ENCODE measurements around the gene BLOC1S3.

Gene BLOC1S3

DNA sequence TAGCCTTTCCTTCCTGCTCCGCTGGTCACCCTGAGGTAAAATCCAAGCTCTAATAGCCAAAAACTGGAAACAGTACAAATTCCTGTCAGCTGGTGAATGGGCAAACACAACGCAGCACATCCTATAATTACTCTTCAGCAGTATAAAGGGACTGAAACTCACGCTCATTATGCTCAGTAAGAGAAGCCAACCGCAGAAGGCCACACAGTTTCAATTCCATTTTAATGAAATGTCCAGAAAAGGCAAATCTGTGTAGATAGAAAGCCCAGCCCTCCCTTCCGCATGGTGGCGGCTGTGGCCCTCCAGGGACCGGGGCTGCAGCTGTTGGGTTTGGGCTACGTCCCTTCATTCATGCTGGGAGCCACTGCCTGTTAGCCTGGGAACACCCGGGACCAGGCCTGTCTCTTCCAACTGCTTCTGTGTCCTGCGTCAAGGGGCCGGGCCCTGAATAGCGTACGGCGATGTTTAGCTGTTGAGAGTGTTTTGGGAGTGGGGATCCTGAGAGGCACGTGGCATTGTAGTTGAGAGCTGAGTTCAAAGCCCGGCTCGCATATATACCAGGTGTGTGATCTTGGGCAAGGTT is 41.3 kb upstream of the BLOC1S3 start:
- no peaks in the 10 kb centered on the region for H3K9me3 ChIP-seq (ENCODE audit: low read depth, low read length)
- no peak overlapping the region for H3K4me3 ChIP-seq
- H3K36me3 ChIP-seq (ENCODE audit: insufficient read depth, low read length): no peaks in the 10 kb centered on the region; the same call in 1 of the 2 replicates
- H3K9ac ChIP-seq (ENCODE audit: insufficient read length): no peak overlapping the region
- TF ChIP-seq EZH2 (IDR thresholded peaks at IDR 0.05): no peak
- TF ChIP-seq FOXP2 (optimal IDR thresholded peaks at IDR 0.05; ENCODE audit: control extremely low read depth, extremely low read length, insufficient read depth): no peak
- TF ChIP-seq POLR2AphosphoS5 (IDR thresholded peaks at IDR 0.05; ENCODE audit: borderline replicate concordance, low read depth, low read length): no peak
- H3K27ac ChIP-seq: no peak overlapping the region
- DNase-seq (ENCODE audit: low read depth, low spot score): no peak

DNA sequence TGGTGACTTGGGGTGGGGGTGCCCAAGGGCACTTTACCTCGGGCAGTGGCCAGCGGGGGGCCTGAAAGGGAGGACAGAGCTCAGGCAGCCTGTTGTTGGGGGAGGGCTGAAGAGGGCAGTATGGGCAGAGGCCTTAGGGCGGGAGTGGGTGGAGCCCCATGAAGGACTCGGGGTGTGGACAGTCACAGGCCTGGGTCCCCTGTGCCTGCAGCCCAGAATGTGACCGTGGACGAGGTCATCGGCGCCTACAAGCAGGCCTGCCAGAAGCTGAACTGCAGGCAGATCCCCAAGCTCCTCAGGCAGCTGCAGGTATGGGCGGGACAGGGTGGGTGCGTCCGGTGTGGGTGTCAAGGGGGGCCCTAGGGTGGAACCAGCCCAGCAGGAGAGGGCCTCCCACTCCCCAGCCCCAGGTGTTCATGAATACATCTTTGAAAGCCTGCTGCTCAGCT is 40.3 kb upstream of the BLOC1S3 start:
- Histone ChIP-seq H3K27ac (no peak overlapping the region), H3K4me3 (no peak overlapping the region), H3K9me3 (ENCODE audit: low read depth, low read length) (no peaks in the 10 kb centered on the region), H3K9ac (ENCODE audit: insufficient read length) (no peak overlapping the region), H3K36me3 (ENCODE audit: insufficient read depth, low read length) (no peaks in the 10 kb centered on the region; the same call in 1 of the 2 replicates)
- TF ChIP-seq POLR2AphosphoS5 (IDR thresholded peaks at IDR 0.05; ENCODE audit: borderline replicate concordance, low read depth, low read length) (no peak), FOXP2 (optimal IDR thresholded peaks at IDR 0.05; ENCODE audit: control extremely low read depth, extremely low read length, insufficient read depth) (no peak), EZH2 (IDR thresholded peaks at IDR 0.05) (no peak)
- DNase-seq (ENCODE audit: low read depth, low spot score): no peak

GRCh38 chr19:45139286-45140143 is 39.1 kb upstream of the BLOC1S3 start:
- no peaks in the 10 kb centered on the region for H3K9me3 ChIP-seq (ENCODE audit: low read depth, low read length)
- H3K9ac ChIP-seq (ENCODE audit: insufficient read length): no peak overlapping the region
- no peak overlapping the region for H3K4me3 ChIP-seq
- no peak overlapping the region for H3K27ac ChIP-seq
- TF ChIP-seq EZH2 (IDR thresholded peaks at IDR 0.05) (no peak), FOXP2 (optimal IDR thresholded peaks at IDR 0.05; ENCODE audit: control extremely low read depth, extremely low read length, insufficient read depth) (no peak), POLR2AphosphoS5 (IDR thresholded peaks at IDR 0.05; ENCODE audit: borderline replicate concordance, low read depth, low read length) (no peak)
- DNase-seq (ENCODE audit: low read depth, low spot score): no peak
- H3K36me3 ChIP-seq (ENCODE audit: insufficient read depth, low read length): no peaks in the 10 kb centered on the region; the same call in 1 of the 2 replicates

- no peaks in the 10 kb centered on the region for H3K9me3 ChIP-seq (ENCODE audit: low read depth, low read length)
- no peak overlapping the region for H3K27ac ChIP-seq
- H3K4me3 ChIP-seq: no peak overlapping the region
- no peak overlapping the region for H3K9ac ChIP-seq (ENCODE audit: insufficient read length)
- no peak for DNase-seq (ENCODE audit: low read depth, low spot score)
- no peaks in the 10 kb centered on the region; the same call in 1 of the 2 replicates for H3K36me3 ChIP-seq (ENCODE audit: insufficient read depth, low read length)
- TF ChIP-seq EZH2 (IDR thresholded peaks at IDR 0.05) (no peak), POLR2AphosphoS5 (IDR thresholded peaks at IDR 0.05; ENCODE audit: borderline replicate concordance, low read depth, low read length) (no peak), FOXP2 (optimal IDR thresholded peaks at IDR 0.05; ENCODE audit: control extremely low read depth, extremely low read length, insufficient read depth) (no peak)
These were observed 38.5 kb upstream of the BLOC1S3 start for GRCh38 chr19:45140144-45140503.

DNA sequence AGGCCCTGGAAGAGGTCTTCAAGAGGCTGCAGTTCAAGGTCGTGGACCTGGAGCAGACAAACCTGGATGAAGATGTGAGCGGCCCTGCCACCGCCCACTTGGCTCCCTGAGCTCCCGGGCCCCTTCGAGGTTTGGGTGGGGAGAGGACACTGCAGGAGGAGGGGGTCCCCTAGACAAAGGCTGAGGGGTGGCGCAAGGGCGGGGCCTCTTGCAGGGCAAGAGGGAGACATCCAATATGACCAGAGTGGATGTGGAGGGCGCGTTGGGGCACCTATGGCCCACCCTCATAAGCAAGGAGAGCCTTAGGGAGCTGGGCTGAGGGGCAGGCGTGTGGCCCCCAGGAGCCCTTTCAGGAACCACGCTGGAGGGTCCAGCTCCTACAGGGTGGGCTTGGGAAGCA is 38.1 kb upstream of the BLOC1S3 start:
- no peaks in the 10 kb centered on the region; the same call in 1 of the 2 replicates for H3K36me3 ChIP-seq (ENCODE audit: insufficient read depth, low read length)
- H3K27ac ChIP-seq: no peak overlapping the region
- no peak for TF ChIP-seq FOXP2 (optimal IDR thresholded peaks at IDR 0.05; ENCODE audit: control extremely low read depth, extremely low read length, insufficient read depth)
- no peak overlapping the region for H3K9ac ChIP-seq (ENCODE audit: insufficient read length)
- H3K9me3 ChIP-seq (ENCODE audit: low read depth, low read length): no peaks in the 10 kb centered on the region
- no peak for DNase-seq (ENCODE audit: low read depth, low spot score)
- no peak overlapping the region for H3K4me3 ChIP-seq

DNA sequence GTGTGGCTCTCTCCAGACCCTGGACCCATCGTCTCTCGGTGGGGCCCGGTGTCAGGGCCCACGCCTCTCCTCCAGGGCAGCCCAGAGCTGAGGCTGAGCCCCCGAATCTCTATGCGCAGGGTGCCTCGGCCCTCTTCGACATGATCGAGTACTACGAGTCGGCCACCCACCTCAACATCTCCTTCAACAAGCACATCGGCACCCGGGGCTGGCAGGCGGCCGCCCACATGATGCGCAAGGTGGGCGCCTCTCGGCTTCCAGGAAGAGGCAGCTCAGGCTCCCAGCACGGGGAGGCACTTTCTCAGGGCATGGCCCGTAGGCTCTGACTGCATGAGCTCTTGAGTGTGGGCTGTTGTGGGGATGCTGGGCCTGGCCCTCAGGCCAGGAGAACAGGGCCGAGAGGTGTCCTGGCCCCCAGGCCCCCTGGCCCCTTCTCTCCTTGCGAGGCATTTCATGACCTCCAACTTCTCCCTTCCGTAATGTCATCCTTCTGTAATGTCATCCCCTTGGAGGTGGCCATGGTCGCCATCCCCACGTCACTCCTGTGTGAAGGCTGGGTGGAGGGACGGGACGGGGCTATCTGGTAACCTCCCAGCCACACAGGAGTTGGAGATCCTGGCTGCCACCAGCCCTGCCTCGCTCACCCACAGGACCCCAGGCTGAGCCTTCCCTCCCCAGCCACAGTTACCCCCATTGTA is 37.2 kb upstream of the BLOC1S3 start:
- H3K27ac ChIP-seq: no peak overlapping the region

DNA sequence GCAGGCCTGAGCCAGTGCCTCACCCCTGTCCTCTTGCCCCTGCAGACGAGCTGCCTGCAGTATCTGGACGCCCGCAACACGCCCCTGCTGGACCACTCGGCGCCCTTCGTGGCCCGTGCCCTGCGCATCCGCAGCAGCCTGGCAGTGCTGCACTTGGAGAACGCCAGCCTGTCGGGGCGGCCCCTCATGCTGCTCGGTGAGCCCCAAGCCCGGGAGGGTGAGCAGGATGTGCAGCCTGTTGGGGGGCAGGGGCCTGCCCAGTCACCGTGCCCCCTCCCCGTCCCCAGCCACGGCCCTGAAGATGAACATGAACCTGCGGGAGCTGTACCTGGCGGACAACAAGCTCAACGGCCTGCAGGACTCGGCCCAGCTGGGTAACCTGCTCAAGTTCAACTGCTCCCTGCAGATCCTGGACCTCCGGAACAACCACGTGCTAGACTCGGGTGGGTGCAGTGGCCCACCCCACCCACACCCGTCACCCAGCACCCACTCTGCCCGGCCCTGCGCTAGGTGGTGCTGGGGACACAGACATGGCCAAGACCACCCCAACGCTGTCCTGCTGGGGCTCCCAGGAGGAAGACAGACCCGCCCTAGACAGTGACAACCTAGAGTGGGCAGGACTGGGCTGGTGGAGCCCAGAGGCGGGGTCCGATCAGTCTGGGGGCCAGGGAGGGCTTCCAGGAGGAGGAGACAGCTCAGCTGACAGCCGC is 36.4 kb upstream of the BLOC1S3 start:
- Histone ChIP-seq H3K4me3 (no peak overlapping the region), H3K9ac (ENCODE audit: insufficient read length) (no peak overlapping the region), H3K36me3 (ENCODE audit: insufficient read depth, low read length) (no peaks in the 10 kb centered on the region; the same call in 1 of the 2 replicates), H3K27ac (no peak overlapping the region), H3K9me3 (ENCODE audit: low read depth, low read length) (no peaks in the 10 kb centered on the region)
- TF ChIP-seq FOXP2 (optimal IDR thresholded peaks at IDR 0.05; ENCODE audit: control extremely low read depth, extremely low read length, insufficient read depth): no peak
- no peak for TF ChIP-seq POLR2AphosphoS5 (IDR thresholded peaks at IDR 0.05; ENCODE audit: borderline replicate concordance, low read depth, low read length)
- TF ChIP-seq EZH2 (IDR thresholded peaks at IDR 0.05): no peak
- no peak for DNase-seq (ENCODE audit: low read depth, low spot score)

More for the DNA sequence above, 37.2 kb upstream of the BLOC1S3 start:
- no peak for TF ChIP-seq EZH2 (IDR thresholded peaks at IDR 0.05)
- no peak for TF ChIP-seq FOXP2 (optimal IDR thresholded peaks at IDR 0.05; ENCODE audit: control extremely low read depth, extremely low read length, insufficient read depth)
- no peak for TF ChIP-seq POLR2AphosphoS5 (IDR thresholded peaks at IDR 0.05; ENCODE audit: borderline replicate concordance, low read depth, low read length)
- H3K4me3 ChIP-seq: no peak overlapping the region
- no peak for DNase-seq (ENCODE audit: low read depth, low spot score)
- H3K36me3 ChIP-seq (ENCODE audit: insufficient read depth, low read length): no peaks in the 10 kb centered on the region; the same call in 1 of the 2 replicates
- no peak overlapping the region for H3K9ac ChIP-seq (ENCODE audit: insufficient read length)
- H3K9me3 ChIP-seq (ENCODE audit: low read depth, low read length): no peaks in the 10 kb centered on the region

DNA sequence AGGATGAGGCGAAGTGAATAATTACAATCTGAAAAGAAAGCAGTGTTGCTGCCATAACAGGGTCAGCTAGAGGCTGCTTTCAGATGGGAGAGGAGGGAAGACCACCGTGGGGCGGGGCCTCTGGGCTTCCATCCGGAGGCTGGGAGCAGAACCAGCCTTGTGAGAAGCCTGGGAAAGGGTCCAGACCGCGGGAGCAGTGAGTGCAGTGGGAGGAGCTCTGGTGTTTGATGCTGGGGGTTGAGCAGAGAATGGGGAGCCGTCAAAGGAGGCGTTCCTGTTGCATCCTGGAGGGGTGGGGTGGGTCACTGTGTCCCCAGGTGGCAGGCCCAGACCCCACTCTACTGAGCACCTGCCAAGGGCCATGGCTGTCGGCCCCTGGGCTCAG is 35.9 kb upstream of the BLOC1S3 start:
- no peak overlapping the region for H3K27ac ChIP-seq
- no peaks in the 10 kb centered on the region; the same call in 1 of the 2 replicates for H3K36me3 ChIP-seq (ENCODE audit: insufficient read depth, low read length)
- DNase-seq (ENCODE audit: low read depth, low spot score): no peak
- H3K9ac ChIP-seq (ENCODE audit: insufficient read length): no peak overlapping the region
- H3K9me3 ChIP-seq (ENCODE audit: low read depth, low read length): no peaks in the 10 kb centered on the region
- no peak overlapping the region for H3K4me3 ChIP-seq
- TF ChIP-seq FOXP2 (optimal IDR thresholded peaks at IDR 0.05; ENCODE audit: control extremely low read depth, extremely low read length, insufficient read depth) (no peak), POLR2AphosphoS5 (IDR thresholded peaks at IDR 0.05; ENCODE audit: borderline replicate concordance, low read depth, low read length) (no peak), EZH2 (IDR thresholded peaks at IDR 0.05) (no peak)
